GM21825 (cell line): ENCODE data around the gene SPC25.
"Not testable (repeated sequence)": the region's sequence is repeated elsewhere in the genome, so short reads cannot be mapped to it uniquely, and the experiment has no call there.

ENCODE experiments used
- ATAC-seq: cut with Tn5 transposase; IDR thresholded peaks from one replicate; pipeline ENCODE4 v1.9.1; 2021; ENCODE audit warnings: mild to moderate bottlenecking, moderate library complexity; ENCODE audit not compliant: unreplicated experiment

The SPC25 gene

GRCh38 chr2:168904358-168904757 is 14.1 kb upstream of the SPC25 start:
- ATAC-seq, result no peak

- no peak for ATAC-seq
Observed at GRCh38 chr2:168903888-168904287, 13.7 kb upstream of the SPC25 start.

GRCh38 chr2:168901003-168901402 is 10.8 kb upstream of the SPC25 start, which contains the start of gene G6PC2:
G6PC2 (plus strand) TSS chr2:168901291; CDS start chr2:168901332, 41 bp downstream.
- ATAC-seq, result no peak

GRCh38 chr2:168897449-168897848 is 7.2 kb upstream of the SPC25 start:
- ATAC-seq, result no peak

- no peak for ATAC-seq
Observed at GRCh38 chr2:168896783-168897182, 6.6 kb upstream of the SPC25 start.

- no peak for ATAC-seq
Observed at GRCh38 chr2:168895771-168896170, 5.5 kb upstream of the SPC25 start.

- ATAC-seq, result no peak
Observed at GRCh38 chr2:168894720-168895119, 4.5 kb upstream of the SPC25 start.

- ATAC-seq, result no peak
Observed at GRCh38 chr2:168894101-168894500, 3.9 kb upstream of the SPC25 start.

- no peak for ATAC-seq
Observed at GRCh38 chr2:168892327-168892726, 2.1 kb upstream of the SPC25 start.

- ATAC-seq, result peak; percentile 8
Observed at GRCh38 chr2:168889635-168890005, 610 bp downstream of the SPC25 start.

- no peak for ATAC-seq
Observed at GRCh38 chr2:168884975-168885374, 5.3 kb downstream of the SPC25 start.

- ATAC-seq, result not testable (repeated sequence)
Observed at GRCh38 chr2:168882163-168882562, 8.1 kb downstream of the SPC25 start.

- no peak for ATAC-seq
Observed at GRCh38 chr2:168874368-168875054, 15.7 kb downstream of the SPC25 start.

- not testable (repeated sequence) for ATAC-seq
Observed at GRCh38 chr2:168870824-168871223, 19.4 kb downstream of the SPC25 start.

GRCh38 chr2:168870369-168870768 is 19.9 kb downstream of the SPC25 start:
- not testable (repeated sequence) for ATAC-seq

- not testable (repeated sequence) for ATAC-seq
Observed at GRCh38 chr2:168867164-168867563, 23.1 kb downstream of the SPC25 start.

GRCh38 chr2:168858146-168858545 is 32.1 kb downstream of the SPC25 start:
- no peak for ATAC-seq

- no peak for ATAC-seq
Observed at GRCh38 chr2:168855601-168856000, 34.6 kb downstream of the SPC25 start.

- no peak for ATAC-seq
Observed at GRCh38 chr2:168854651-168855050, 35.6 kb downstream of the SPC25 start.

- ATAC-seq, result no peak
Observed at GRCh38 chr2:168853471-168853870, 36.8 kb downstream of the SPC25 start.

- ATAC-seq, result no peak
Observed at GRCh38 chr2:168852481-168852880, 37.7 kb downstream of the SPC25 start.

GRCh38 chr2:168851674-168852320 is 38.4 kb downstream of the SPC25 start:
- ATAC-seq, result no peak

- ATAC-seq, result no peak
Observed at GRCh38 chr2:168850846-168851245, 39.4 kb downstream of the SPC25 start.
